Anterior cingulate cortex (tissue), 58 donors: Measurements from ENCODE around the gene PTK6.
A peak's percentile ranks its signal among the peaks of the same experiment; 100 is the strongest.

ENCODE experiments used
- DNase-seq, 58 donors: peaks; one replicate each; lab custom pipeline; 2025; lab: John Stamatoyannopoulos, UW

PTK6 gene

GRCh38 chr20:63546256-63546955 lies 9.2 kb upstream of the PTK6 start:
- no peak for DNase-seq

- DNase-seq: no peak
These were observed 8.6 kb upstream of the PTK6 start for GRCh38 chr20:63545814-63546213.

- no peak for DNase-seq
These were observed 7.9 kb upstream of the PTK6 start for GRCh38 chr20:63544958-63545516.

GRCh38 chr20:63544241-63544957 lies 7.2 kb upstream of the PTK6 start:
- DNase-seq: no peak

- no peak for DNase-seq
These were observed 6.6 kb upstream of the PTK6 start for GRCh38 chr20:63543733-63544132.

- no peak for DNase-seq
These were observed 6.0 kb upstream of the PTK6 start for GRCh38 chr20:63543131-63543530.

- no peak for DNase-seq
These were observed 5.5 kb upstream of the PTK6 start for GRCh38 chr20:63542696-63543095.

GRCh38 chr20:63542031-63542559 lies 4.9 kb upstream of the PTK6 start:
- DNase-seq: no peak

GRCh38 chr20:63541371-63541770 lies 4.2 kb upstream of the PTK6 start:
- no peak for DNase-seq

- peak in 28 of 58 donors; percentile 7 to 55 (median 31) for DNase-seq
These were observed 3.4 kb upstream of the PTK6 start for GRCh38 chr20:63540417-63541186.

GRCh38 chr20:63539441-63540370 lies 2.5 kb upstream of the PTK6 start:
- DNase-seq: no peak

GRCh38 chr20:63539092-63539430 lies 1.9 kb upstream of the PTK6 start:
- DNase-seq: no peak

- no peak for DNase-seq
These were observed 1.3 kb upstream of the PTK6 start for GRCh38 chr20:63538204-63539091.

- peak in 50 of 58 donors; percentile 6 to 76 (median 48) for DNase-seq
These were observed 488 bp upstream of the PTK6 start for GRCh38 chr20:63537525-63538203.

GRCh38 chr20:63536241-63536977 lies 767 bp downstream of the PTK6 start:
- DNase-seq: no peak

- DNase-seq: no peak
These were observed 2.1 kb downstream of the PTK6 start for GRCh38 chr20:63534831-63535651.

- DNase-seq: no peak
These were observed 2.7 kb downstream of the PTK6 start for GRCh38 chr20:63534427-63534830.
